HG03432 (cell line): Measurements from ENCODE around the gene ADRB1.

Source experiments
- ATAC-seq: cut with Tn5 transposase; IDR thresholded peaks from one replicate; pipeline ENCODE4 v1.9.1; 2021; ENCODE audit warnings: mild to moderate bottlenecking, moderate library complexity; ENCODE audit not compliant: unreplicated experiment

ADRB1 gene

GRCh38 chr10:114025611-114026130, 18.0 kb upstream of the ADRB1 start:
- no peak for ATAC-seq

GRCh38 chr10:114026189-114027040, 17.3 kb upstream of the ADRB1 start:
- no peak for ATAC-seq

GRCh38 chr10:114027041-114027394, 16.6 kb upstream of the ADRB1 start:
- ATAC-seq, result no peak

GRCh38 chr10:114027951-114028350, 15.7 kb upstream of the ADRB1 start:
- ATAC-seq, result no peak

- no peak for ATAC-seq
These were observed 15.2 kb upstream of the ADRB1 start for GRCh38 chr10:114028425-114028824.

GRCh38 chr10:114029655-114030054, 14.0 kb upstream of the ADRB1 start:
- ATAC-seq, result no peak

GRCh38 chr10:114030140-114030539, 13.5 kb upstream of the ADRB1 start:
- ATAC-seq, result no peak

- ATAC-seq, result no peak
These were observed 12.3 kb upstream of the ADRB1 start for GRCh38 chr10:114031073-114031972.

GRCh38 chr10:114033566-114033965, 10.1 kb upstream of the ADRB1 start:
- no peak for ATAC-seq

- ATAC-seq, result no peak
These were observed 8.6 kb upstream of the ADRB1 start for GRCh38 chr10:114034923-114035645.

GRCh38 chr10:114035791-114036190, 7.9 kb upstream of the ADRB1 start:
- no peak for ATAC-seq

- ATAC-seq, result no peak
These were observed 4.8 kb upstream of the ADRB1 start for GRCh38 chr10:114038819-114039218.

GRCh38 chr10:114041166-114041565, 2.5 kb upstream of the ADRB1 start:
- ATAC-seq, result no peak

GRCh38 chr10:114042895-114043531, 653 bp upstream of the ADRB1 start:
- peak; percentile 54 for ATAC-seq

- no peak for ATAC-seq
These were observed 825 bp downstream of the ADRB1 start for GRCh38 chr10:114044247-114045135.

- no peak for ATAC-seq
These were observed 1.7 kb downstream of the ADRB1 start for GRCh38 chr10:114045136-114046086.

- no peak for ATAC-seq
These were observed 2.4 kb downstream of the ADRB1 start for GRCh38 chr10:114046087-114046458.

- no peak for ATAC-seq
These were observed 4.8 kb downstream of the ADRB1 start for GRCh38 chr10:114048472-114048871.
